HG02852 (cell line): Measurements from ENCODE around the gene ENTREP1.
"Not testable (repeated sequence)": the region's sequence is repeated elsewhere in the genome, so short reads cannot be mapped to it uniquely, and the experiment has no call there.

Experiments used
- ATAC-seq: cut with Tn5 transposase; IDR thresholded peaks from one replicate; pipeline ENCODE4 v1.9.1; 2021; ENCODE audit warnings: mild to moderate bottlenecking, moderate library complexity; ENCODE audit not compliant: unreplicated experiment

The ENTREP1 gene

GRCh38 chr9:69397384-69398214 is 72.6 kb downstream of the ENTREP1 start:
- no peak for ATAC-seq

GRCh38 chr9:69400470-69400869 is 75.5 kb downstream of the ENTREP1 start:
- no peak for ATAC-seq

- not testable (repeated sequence) for ATAC-seq
These were observed 84.9 kb downstream of the ENTREP1 start for GRCh38 chr9:69409936-69410335.

- no peak for ATAC-seq
These were observed 86.2 kb downstream of the ENTREP1 start for GRCh38 chr9:69411246-69411645.

- no peak for ATAC-seq
These were observed 87.1 kb downstream of the ENTREP1 start for GRCh38 chr9:69411931-69412740.

GRCh38 chr9:69412741-69413150 is 87.7 kb downstream of the ENTREP1 start:
- no peak for ATAC-seq

GRCh38 chr9:69420611-69421270 is 95.7 kb downstream of the ENTREP1 start:
- no peak for ATAC-seq

- ATAC-seq, result no peak
These were observed 97.1 kb downstream of the ENTREP1 start for GRCh38 chr9:69421908-69422801.

- no peak for ATAC-seq
These were observed 100.3 kb downstream of the ENTREP1 start for GRCh38 chr9:69425136-69425801.

GRCh38 chr9:69427286-69427685 is 102.3 kb downstream of the ENTREP1 start:
- ATAC-seq, result no peak

GRCh38 chr9:69428017-69428785 is 103.2 kb downstream of the ENTREP1 start:
- no peak for ATAC-seq

GRCh38 chr9:69429281-69429680 is 104.3 kb downstream of the ENTREP1 start:
- no peak for ATAC-seq

GRCh38 chr9:69430206-69430605 is 105.2 kb downstream of the ENTREP1 start:
- no peak for ATAC-seq

- no peak for ATAC-seq
These were observed 106.2 kb downstream of the ENTREP1 start for GRCh38 chr9:69431203-69431602.

GRCh38 chr9:69431777-69432176 is 106.8 kb downstream of the ENTREP1 start:
- no peak for ATAC-seq

GRCh38 chr9:69432623-69433022 is 107.6 kb downstream of the ENTREP1 start:
- no peak for ATAC-seq

- ATAC-seq, result no peak
These were observed 108.4 kb downstream of the ENTREP1 start for GRCh38 chr9:69433392-69433791.

GRCh38 chr9:69433968-69434367 is 109.0 kb downstream of the ENTREP1 start:
- ATAC-seq, result no peak

GRCh38 chr9:69439654-69440053 is 114.6 kb downstream of the ENTREP1 start:
- ATAC-seq, result not testable (repeated sequence)
